Fibroblast of lung (primary cell): ENCODE measurements around the gene RITA1.

Source experiments
- EZH2 ChIP-seq: IDR thresholded peaks from 2 replicates; pipeline ENCODE4 v1.5.1; 2012; ENCODE audit warnings: low read length, control low read depth, mild to moderate bottlenecking; ENCODE audit errors: missing control alignments
- TF ChIP-seq, protein P1 (sequence below), 2 donors: IDR thresholded peaks in 1 of 2; conservative IDR thresholded peaks in 1 of 2; 1 replicate in 1 of 2; 2 replicates in 1 of 2; pipeline ENCODE4 v1.5.1; 2011 to 2012; ENCODE audit warnings: low read length in 2 of 2, control low read depth in 1 of 2, inconsistent platforms in 1 of 2, low read depth in 1 of 2, mild to moderate bottlenecking in 1 of 2

DNA sequence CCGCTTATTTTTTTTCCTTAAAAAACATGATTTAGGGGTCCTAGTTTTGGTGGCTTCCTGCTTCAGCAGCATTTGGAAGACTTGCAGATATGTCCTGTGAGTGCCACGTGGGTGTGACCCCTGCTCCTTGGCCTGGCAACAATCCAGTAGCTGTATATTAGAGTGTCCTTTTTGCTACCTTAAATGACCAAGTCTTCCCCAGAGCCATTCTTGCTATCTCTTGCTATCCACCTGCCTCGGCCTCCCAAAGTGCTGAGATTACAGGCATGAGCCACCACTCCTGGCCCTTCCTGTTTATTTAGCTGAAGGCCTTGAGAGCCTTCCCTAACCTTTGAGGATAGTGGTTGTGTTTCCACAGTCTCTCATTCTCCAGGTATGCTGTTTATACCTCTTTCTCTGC lies 52.8 kb downstream of the RITA1 start:
- TF ChIP-seq EZH2, result no peak
- TF ChIP-seq, protein P1, sequence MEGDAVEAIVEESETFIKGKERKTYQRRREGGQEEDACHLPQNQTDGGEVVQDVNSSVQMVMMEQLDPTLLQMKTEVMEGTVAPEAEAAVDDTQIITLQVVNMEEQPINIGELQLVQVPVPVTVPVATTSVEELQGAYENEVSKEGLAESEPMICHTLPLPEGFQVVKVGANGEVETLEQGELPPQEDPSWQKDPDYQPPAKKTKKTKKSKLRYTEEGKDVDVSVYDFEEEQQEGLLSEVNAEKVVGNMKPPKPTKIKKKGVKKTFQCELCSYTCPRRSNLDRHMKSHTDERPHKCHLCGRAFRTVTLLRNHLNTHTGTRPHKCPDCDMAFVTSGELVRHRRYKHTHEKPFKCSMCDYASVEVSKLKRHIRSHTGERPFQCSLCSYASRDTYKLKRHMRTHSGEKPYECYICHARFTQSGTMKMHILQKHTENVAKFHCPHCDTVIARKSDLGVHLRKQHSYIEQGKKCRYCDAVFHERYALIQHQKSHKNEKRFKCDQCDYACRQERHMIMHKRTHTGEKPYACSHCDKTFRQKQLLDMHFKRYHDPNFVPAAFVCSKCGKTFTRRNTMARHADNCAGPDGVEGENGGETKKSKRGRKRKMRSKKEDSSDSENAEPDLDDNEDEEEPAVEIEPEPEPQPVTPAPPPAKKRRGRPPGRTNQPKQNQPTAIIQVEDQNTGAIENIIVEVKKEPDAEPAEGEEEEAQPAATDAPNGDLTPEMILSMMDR (conservative IDR thresholded peaks at IDR 0.05 in 1 of 2, IDR thresholded peaks at IDR 0.05 in 1 of 2; ENCODE audit: low read depth in 1 of 2, low read length in 2 of 2), result no peak
